T1000 (cell line): ENCODE measurements around the gene ARHGAP44.

Source experiments
- DNase-seq: peaks from one replicate; lab custom pipeline; 2025; ENCODE audit warnings: mixed read lengths; lab: John Stamatoyannopoulos, UW

ARHGAP44 gene

DNA sequence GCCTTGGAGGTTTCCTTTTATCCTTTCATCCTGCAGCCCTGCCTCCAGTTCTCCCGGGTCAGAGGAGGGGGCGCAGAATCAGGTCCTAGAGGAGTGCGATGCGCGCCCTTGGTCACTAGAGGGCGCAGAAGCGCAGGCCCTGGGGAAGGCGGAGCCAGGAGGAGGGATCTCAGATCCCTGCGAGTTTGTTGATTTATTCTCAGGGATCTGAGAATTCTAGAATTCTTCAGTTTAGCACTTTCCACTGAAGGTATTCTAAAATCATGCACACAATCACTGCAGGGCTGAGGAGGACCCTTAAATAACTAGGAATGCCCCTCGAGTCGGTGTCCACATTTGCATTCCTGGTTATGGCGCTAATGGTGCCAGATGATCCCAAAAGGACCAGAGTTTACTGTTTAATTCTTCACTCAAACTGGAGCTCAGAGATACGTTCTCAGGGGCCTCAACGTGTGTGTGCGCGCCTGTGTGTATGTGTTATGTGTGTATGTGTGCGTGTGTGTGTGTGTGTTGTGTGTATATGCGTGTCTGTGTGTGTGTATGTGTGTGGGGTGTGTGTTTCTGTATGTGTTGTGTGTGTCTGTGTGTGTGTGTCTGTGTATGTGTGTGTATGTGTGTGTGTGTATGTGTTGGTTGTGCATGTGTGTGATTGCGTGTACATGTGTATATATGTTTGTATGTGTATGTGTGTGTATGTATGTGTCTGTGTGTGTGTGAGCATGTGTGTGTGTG is 235.4 kb downstream of the ARHGAP44 start:
- DNase-seq = peak; percentile 56

DNA sequence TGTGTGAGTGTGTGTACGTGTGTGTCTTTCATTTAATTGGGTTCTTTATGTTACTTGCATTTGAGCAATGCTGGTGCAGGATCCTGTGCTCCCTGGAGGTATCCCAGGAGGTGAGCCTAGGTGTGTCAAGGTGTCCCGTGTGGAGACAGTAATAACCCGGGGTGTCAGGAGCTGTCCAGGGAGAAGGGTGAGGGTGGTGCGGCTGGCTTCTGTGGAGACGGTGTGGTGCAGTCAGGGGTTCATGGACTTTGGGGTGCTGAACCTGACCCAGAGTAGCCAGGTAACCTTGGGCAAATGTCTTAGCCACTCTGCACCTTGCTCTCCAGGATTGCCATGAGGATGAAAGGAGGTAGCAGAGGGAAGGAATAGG is 235.9 kb downstream of the ARHGAP44 start:
- DNase-seq = no peak

DNA sequence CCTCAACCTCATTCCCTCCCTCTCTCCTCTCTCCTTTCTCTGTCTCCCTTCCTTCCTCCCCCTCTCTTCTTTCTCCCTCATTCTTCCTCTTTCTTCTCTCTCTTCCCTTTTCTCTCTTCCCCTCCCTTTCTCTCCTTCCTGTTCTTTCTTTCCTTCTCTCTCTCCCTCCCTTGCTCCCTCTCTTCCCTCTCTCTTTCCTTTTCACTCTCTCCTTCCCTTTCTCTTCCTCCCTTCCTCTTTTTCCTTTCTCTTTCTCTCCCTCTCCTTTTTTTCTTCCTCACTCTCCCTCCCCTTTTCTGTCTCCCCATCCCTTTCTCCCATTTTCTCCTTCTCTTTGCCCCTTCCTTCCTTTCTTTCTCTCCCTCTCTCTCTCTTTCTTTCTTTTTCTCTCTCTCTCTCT is 236.4 kb downstream of the ARHGAP44 start:
- DNase-seq = no peak

DNA sequence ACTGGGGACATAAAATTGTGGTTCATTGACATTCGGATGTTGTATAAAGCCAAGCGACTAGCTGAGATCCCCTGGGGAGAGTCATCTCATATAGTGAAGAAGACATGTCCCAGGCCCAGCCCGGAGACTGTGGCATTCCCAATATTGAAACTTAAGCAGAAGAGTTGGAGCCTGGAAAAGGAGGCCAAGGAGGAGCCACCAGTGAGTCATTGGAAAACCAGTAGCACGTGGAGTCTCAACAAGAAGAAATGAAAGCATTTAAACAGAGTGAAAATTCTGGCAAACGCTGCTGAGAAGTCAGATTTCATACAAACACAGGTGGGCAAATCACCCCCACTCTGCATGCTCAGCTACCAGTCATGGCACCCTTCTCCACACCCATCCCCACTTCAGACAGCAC is 237.9 kb downstream of the ARHGAP44 start:
- no peak for DNase-seq

DNA sequence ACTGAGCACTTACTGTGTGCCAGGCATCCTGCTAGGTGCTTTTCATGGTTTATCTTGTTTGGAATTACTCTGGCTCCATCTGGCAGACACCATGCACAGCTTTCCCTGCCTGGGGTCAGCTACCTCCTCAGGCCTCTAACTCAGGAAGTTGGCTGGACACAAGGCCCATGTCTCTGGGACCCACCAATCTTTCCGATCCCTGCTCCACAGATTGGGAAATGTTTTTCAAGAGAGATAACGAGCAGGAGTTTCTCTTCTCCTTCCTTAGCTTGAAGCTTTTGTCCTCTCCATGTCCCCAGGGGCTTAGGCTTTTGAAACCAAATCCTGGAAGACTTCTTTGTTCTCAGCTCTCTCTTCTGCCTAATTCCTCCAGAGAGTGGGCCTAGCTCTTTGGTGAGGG is 240.0 kb downstream of the ARHGAP44 start:
- DNase-seq = no peak

DNA sequence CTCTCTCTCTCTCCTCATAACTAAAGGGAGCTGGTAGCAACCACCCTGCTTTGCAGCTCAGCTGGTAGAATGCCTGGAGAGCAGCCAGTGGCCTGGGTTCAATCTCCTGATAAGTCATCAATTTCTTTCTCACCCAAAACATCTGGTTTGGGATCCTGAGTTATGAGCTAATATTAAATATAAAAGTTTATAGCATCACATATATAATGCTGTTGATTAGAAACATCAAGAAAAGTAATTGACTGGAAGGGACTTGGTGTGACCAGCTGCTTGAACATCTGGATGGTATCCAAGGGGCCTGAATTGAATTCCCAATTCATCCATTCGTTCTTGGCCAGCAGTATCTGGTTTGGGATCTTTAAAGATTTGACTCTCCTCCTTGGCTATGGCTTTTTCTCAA is 240.8 kb downstream of the ARHGAP44 start:
- no peak for DNase-seq

DNA sequence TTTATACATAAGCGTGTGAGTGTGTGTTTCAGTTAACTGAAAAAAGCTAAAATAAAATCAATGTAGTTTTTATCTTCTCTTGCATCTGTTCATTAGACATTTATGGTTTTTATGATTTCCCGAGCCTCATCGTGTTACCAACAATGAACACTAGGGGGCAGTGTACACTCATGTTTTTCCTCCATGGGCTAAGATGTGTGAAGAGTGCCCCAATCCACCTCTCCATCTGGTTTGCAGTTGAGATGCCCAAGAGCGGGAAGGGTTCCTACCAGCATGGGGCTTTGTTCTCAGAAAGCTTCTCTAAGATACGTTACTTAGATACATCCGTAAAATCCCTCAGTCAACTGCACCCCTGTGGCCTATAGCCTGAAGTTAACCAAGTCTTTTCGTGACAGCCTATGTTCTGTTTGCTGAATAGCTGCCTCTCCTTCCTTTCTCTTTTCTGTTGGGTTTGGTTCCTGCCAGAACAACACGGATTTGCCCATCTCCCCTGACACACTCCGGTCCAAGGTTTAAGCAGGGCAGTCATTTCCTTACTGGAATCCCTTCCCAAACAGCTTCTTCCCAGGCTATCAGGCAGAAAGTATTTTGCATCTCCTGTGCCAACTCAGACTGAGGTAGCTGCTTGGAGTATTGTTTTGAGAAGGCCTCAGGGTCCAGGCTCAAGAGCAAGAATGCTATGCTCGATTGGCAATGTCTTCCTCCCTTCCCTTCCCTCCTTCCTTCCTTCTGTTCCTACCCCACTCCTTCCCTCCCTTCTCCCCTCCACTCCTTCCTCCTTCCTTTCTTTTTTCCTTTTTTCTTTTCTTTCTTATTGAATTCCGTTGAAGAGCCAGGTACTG is 241.4 kb downstream of the ARHGAP44 start:
- peak; percentile 57 for DNase-seq

DNA sequence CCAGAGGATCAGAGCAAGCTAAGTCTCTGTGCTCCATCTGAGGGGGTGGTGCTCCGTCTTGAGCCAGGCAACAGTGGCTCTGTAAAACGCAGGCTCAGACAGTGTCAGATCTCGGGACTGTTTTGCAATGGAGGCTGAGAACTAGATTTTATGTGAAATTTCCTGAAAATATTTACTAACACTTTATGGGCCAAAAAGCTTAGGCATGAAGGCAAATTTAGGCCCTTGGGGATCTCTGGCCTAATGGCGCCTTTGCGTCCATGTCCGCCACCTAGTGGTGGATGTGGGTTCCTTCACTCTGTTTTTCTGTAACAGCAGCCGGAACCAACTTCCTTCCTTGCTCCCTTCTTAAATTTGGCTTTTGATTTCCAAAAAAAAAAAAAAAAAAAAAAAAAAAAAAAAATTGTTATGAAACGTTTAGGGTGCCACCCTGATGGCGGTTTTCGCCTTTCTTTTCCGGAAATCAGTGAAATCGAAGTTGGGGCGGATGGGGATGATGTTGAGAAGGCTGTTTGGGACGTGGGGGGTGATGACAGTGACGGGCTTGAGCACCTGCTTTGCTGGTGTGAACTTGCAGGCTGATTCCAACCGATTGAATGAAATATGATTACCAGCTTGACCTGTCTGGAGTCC is 242.5 kb downstream of the ARHGAP44 start:
- DNase-seq = no peak

DNA sequence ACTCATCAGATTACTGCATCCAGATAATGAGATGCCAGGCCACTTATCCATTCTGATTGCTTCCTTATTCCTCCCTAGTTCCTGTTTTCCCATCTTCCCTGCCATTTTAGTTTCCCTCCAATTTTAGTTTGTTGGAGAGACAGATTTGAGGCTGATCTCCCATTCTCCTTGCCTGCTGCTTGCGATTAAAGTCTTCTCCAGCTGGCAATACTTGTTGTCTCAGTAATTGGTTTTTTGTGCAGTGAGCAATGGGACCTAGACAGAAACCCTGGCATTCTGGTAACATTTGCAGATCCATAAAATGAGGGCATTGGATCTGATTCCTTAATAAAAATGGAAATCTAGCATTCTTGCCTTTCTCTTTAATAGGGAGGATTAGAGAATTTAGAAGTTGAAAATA is 246.1 kb downstream of the ARHGAP44 start:
- no peak for DNase-seq

DNA sequence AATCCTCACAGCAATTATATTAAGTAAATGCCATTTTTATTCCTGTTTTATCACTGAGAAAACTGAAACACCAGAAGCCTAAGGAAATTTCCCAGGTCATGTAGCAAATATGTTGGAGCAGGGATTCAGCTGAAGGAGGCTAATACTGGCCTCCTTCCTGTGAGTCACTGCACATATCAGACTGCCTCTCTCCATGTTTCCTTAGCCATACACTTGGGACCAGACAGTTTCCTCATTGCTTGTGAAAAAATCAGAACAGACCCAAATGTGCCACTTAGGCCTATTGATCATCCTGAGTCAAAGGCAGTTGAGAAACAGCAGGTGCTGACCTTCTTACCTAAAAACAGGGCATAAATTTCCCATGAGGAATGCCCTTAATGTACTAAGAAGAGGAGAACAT is 247.5 kb downstream of the ARHGAP44 start:
- DNase-seq = no peak

DNA sequence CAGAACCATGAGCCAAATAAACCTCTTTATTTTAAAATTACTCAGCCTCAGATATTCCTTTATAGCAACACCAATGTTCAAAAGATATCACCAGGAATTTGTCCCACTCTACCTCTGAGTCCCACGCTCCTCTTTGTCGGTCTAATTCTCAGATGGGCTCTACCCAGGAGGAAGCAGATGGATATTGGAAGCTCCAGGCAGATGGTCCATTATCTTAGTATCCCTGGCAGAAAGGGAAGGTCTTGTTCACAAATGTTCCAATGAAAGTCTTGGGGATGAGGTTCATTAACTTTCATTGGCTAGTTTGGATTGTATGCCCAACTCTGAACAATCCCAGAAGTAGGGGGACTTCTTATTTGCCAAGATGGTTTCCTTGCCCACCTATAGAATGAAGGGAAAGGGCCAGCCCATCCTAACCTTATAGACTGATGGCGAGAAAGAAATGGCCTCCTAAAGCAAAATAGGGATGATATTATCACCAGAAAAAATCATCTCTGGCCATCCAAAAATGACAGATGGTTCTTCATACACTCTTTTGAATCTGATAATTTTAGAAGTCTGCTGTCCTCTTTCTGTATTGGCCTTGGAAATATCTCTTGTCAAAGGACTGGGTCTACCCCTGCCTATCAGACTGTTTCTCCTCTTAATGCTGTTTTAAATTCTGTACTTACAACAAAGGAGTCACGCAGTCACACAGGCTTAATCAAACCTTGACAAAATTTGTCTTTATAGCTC is 249.8 kb downstream of the ARHGAP44 start:
- DNase-seq = no peak
